Esophagus squamous epithelium (tissue), 4 donors: ENCODE measurements around the gene PRMT7.

ENCODE experiments used
- POLR2A ChIP-seq, 4 donors: fragments of 450-650 bp; IDR thresholded peaks; one replicate each; pipeline ENCODE4 v1.6.1; 2017; ENCODE audit warnings: antibody characterized with exemption in 4 of 4, mild to moderate bottlenecking in 4 of 4, moderate library complexity in 3 of 4
- TF ChIP-seq, protein P1 (sequence below), 6 experiments: fragments of 450-650 bp in 4 of 6; fragments of 200-600 bp in 2 of 6; sonication (generic) in 2 of 6; IDR thresholded peaks; one replicate each; pipeline ENCODE4 v1.5.1; 2016 to 2019; ENCODE audit warnings: antibody characterized with exemption in 6 of 6, mild to moderate bottlenecking in 4 of 6, moderate library complexity in 4 of 6

- TF ChIP-seq, protein P1, sequence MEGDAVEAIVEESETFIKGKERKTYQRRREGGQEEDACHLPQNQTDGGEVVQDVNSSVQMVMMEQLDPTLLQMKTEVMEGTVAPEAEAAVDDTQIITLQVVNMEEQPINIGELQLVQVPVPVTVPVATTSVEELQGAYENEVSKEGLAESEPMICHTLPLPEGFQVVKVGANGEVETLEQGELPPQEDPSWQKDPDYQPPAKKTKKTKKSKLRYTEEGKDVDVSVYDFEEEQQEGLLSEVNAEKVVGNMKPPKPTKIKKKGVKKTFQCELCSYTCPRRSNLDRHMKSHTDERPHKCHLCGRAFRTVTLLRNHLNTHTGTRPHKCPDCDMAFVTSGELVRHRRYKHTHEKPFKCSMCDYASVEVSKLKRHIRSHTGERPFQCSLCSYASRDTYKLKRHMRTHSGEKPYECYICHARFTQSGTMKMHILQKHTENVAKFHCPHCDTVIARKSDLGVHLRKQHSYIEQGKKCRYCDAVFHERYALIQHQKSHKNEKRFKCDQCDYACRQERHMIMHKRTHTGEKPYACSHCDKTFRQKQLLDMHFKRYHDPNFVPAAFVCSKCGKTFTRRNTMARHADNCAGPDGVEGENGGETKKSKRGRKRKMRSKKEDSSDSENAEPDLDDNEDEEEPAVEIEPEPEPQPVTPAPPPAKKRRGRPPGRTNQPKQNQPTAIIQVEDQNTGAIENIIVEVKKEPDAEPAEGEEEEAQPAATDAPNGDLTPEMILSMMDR (IDR thresholded peaks at IDR 0.05), result no peak
- no peak for TF ChIP-seq POLR2A (IDR thresholded peaks at IDR 0.05)
These were observed 36.4 kb upstream of the PRMT7 start for GRCh38 chr16:68274441-68274840.
